Peyer's patch (tissue), 4 donors: ENCODE results near the gene GMEB2. TPM values are rescaled to one million over a fixed set of nuclear protein-coding genes. Genes with fewer than 3 reads are reported as not detected.

Experiments
- DNase-seq, 3 donors: peaks; one replicate each; pipeline ENCODE4 v3.0.0-alpha.2; 2017 to 2019
- H3K27ac ChIP-seq, 4 donors: fragments of 200-600 bp; sonication (generic); one replicate each; pipeline ENCODE4 v1.5.1; 2016 to 2019
- H3K27me3 ChIP-seq, 2 donors: fragments of 200-600 bp; sonication (generic); one replicate each; pipeline ENCODE4 v1.5.1; 2019
- H3K36me3 ChIP-seq, 3 donors: fragments of 200-600 bp; sonication (generic); one replicate each; pipeline ENCODE4 v1.5.1; 2016 to 2019
- H3K4me1 ChIP-seq, 4 donors: fragments of 200-600 bp; sonication (generic); one replicate each; pipeline ENCODE4 v1.5.1; 2016 to 2019
- H3K4me3 ChIP-seq, 4 donors: fragments of 200-600 bp; sonication (generic); 1 replicate in 3 of 4; 2 replicates in 1 of 4; pipeline ENCODE4 v1.5.1; 2016 to 2019; ENCODE audit warnings: mild to moderate bottlenecking in 1 of 4
- H3K9me3 ChIP-seq, 4 donors: fragments of 200-600 bp; sonication (generic); one replicate each; pipeline ENCODE4 v1.5.1; 2016 to 2019; ENCODE audit warnings: mild to moderate bottlenecking in 1 of 4
- CTCF ChIP-seq, 6 experiments: fragments of 450-650 bp in 4 of 6; fragments of 200-600 bp in 2 of 6; sonication (generic) in 1 of 6; IDR thresholded peaks; one replicate each; pipeline ENCODE4 v1.5.1; 2017 to 2019; ENCODE audit warnings: antibody characterized with exemption in 6 of 6, mild to moderate bottlenecking in 3 of 6, moderate library complexity in 1 of 6
- POLR2A ChIP-seq, 2 donors: fragments of 450-650 bp; IDR thresholded peaks; one replicate each; pipeline ENCODE4 v1.5.1; 2017; ENCODE audit warnings: antibody characterized with exemption in 2 of 2, mild to moderate bottlenecking in 2 of 2, moderate library complexity in 2 of 2
- total RNA-seq, 4 donors: library from RNA; depleted of rRNA; stranded (reverse); fragments of >200 nt; gene quantifications; one replicate each; pipeline ENCODE4 v1.1.0, GENCODE V29; 2016

The GMEB2 gene
- total RNA-seq, 4 donors from 2014 or later = 13.8 to 24.5 (median 17.1) TPM

GRCh38 chr20:63568170-63568981 is 58.5 kb downstream of the GMEB2 start:
- peak overlapping the region in 3 of 4 donors; percentile 3 to 71 (median 59) for H3K27ac ChIP-seq
- H3K36me3 ChIP-seq = peaks cover 0 to 19% (median 0%) of the 10 kb centered on the region in 3 donors
- H3K27me3 ChIP-seq = no peaks in the 10 kb centered on the region
- peaks cover 3 to 34% (median 20%) of the 10 kb centered on the region in 4 donors for H3K4me1 ChIP-seq
- TF ChIP-seq POLR2A (IDR thresholded peaks at IDR 0.05) (no peak), CTCF (IDR thresholded peaks at IDR 0.05) (no peak)
- peak overlapping the region; percentile 17 to 33 (median 22) for H3K4me3 ChIP-seq
- DNase-seq = no peak
- H3K9me3 ChIP-seq = no peaks in the 10 kb centered on the region

GRCh38 chr20:63567386-63568169 is 59.3 kb downstream of the GMEB2 start:
- H3K36me3 ChIP-seq = peaks cover 0 to 26% (median 0%) of the 10 kb centered on the region in 3 donors
- H3K27ac ChIP-seq = peak overlapping the region; percentile 22 to 71 (median 56)
- peak in 2 of 3 donors; percentile 75 to 87 for DNase-seq

GRCh38 chr20:63567136-63567385 is 59.8 kb downstream of the GMEB2 start:
- no peak overlapping the region for H3K4me3 ChIP-seq
- no peaks in the 10 kb centered on the region for H3K9me3 ChIP-seq
- TF ChIP-seq CTCF (IDR thresholded peaks at IDR 0.05) (peak in 1 of 6 experiments; percentile 5), POLR2A (IDR thresholded peaks at IDR 0.05) (no peak)
- peak in 1 of 3 donors; percentile 72 for DNase-seq
- H3K27me3 ChIP-seq = no peaks in the 10 kb centered on the region
- H3K27ac ChIP-seq = peak overlapping the region in 3 of 4 donors; percentile 49 to 71 (median 64)
- peaks cover 0 to 26% (median 0%) of the 10 kb centered on the region in 3 donors for H3K36me3 ChIP-seq
- peaks cover 0 to 30% (median 14%) of the 10 kb centered on the region in 4 donors for H3K4me1 ChIP-seq

More at GRCh38 chr20:63567386-63568169, 59.3 kb downstream of the GMEB2 start:
- H3K4me3 ChIP-seq = peak overlapping the region in 3 of 4 donors; percentile 17 to 33 (median 27)
- no peaks in the 10 kb centered on the region for H3K9me3 ChIP-seq
- H3K4me1 ChIP-seq = peaks cover 0 to 30% (median 14%) of the 10 kb centered on the region in 4 donors
- TF ChIP-seq POLR2A (IDR thresholded peaks at IDR 0.05) (no peak), CTCF (IDR thresholded peaks at IDR 0.05) (no peak)
- H3K27me3 ChIP-seq = no peaks in the 10 kb centered on the region

- peak in 1 of 3 donors; percentile 45 for DNase-seq
- peaks cover 0 to 29% (median 0%) of the 10 kb centered on the region in 3 donors for H3K36me3 ChIP-seq
- peaks cover 0 to 30% (median 14%) of the 10 kb centered on the region in 4 donors for H3K4me1 ChIP-seq
- H3K9me3 ChIP-seq = no peaks in the 10 kb centered on the region
- no peak for TF ChIP-seq POLR2A (IDR thresholded peaks at IDR 0.05)
- no peak for TF ChIP-seq CTCF (IDR thresholded peaks at IDR 0.05)
- H3K27me3 ChIP-seq = no peaks in the 10 kb centered on the region
- no peak overlapping the region for H3K4me3 ChIP-seq
- H3K27ac ChIP-seq = peak overlapping the region in 2 of 4 donors; percentile 64 to 71
Observed at GRCh38 chr20:63566395-63567135, 60.3 kb downstream of the GMEB2 start.

GRCh38 chr20:63565699-63566335 is 61.1 kb downstream of the GMEB2 start:
- TF ChIP-seq POLR2A (IDR thresholded peaks at IDR 0.05) (no peak), CTCF (IDR thresholded peaks at IDR 0.05) (no peak)
- Histone ChIP-seq H3K4me3 (no peak overlapping the region), H3K36me3 (peaks cover 0 to 37% (median 0%) of the 10 kb centered on the region in 3 donors), H3K27me3 (no peaks in the 10 kb centered on the region), H3K4me1 (peaks cover 0 to 30% (median 14%) of the 10 kb centered on the region in 4 donors), H3K27ac (no peak overlapping the region), H3K9me3 (no peaks in the 10 kb centered on the region)
- DNase-seq = no peak
